IMR-90 (cell line): ENCODE results near the gene GPRC5B. TPM values are rescaled to one million over a fixed set of nuclear protein-coding genes. Genes with fewer than 3 reads are reported as not detected.

Experiments used
- ATAC-seq: fragments of 200-7000 bp; cut with Tn5 transposase; 2 replicates; pipeline ENCODE4 v1.9.1; 2020; ENCODE audit warnings: low read depth, mild to moderate bottlenecking, moderate library complexity
- BruUV-seq: library from RNA; stranded (reverse); fragments of 400-500 nt; replicated peaks from 2 replicates; lab custom pipeline; 2021; lab: Mats Ljungman, UMichigan
- CTCF ChIA-PET: fragments of 300-600 bp; formaldehyde crosslinking; extraction: SDS; loops from one replicate; lab custom pipeline; 2021; ENCODE audit warnings: antibody characterized with exemption; lab: Yijun Ruan, JAX
- POLR2A ChIA-PET: fragments of 300-600 bp; sonication (Branson Sonifier 250); formaldehyde crosslinking; loops from one replicate; lab custom pipeline; 2022; ENCODE audit warnings: antibody characterized with exemption; ENCODE audit not compliant: unreplicated experiment; lab: Charles Lee
- DNase-seq: peaks from one replicate; pipeline ENCODE4 v3.0.0; 2013
- H2AFZ ChIP-seq: replicated peaks from 2 replicates; pipeline ENCODE3; 2013; ENCODE audit warnings: low read length, mild to moderate bottlenecking; ENCODE audit not compliant: poor library complexity
- H2AK5ac ChIP-seq: 2 replicates; pipeline ENCODE4 v1.6.1; 2013; ENCODE audit warnings: low read depth, low read length, inconsistent platforms
- H2AK9ac ChIP-seq: replicated peaks from 2 replicates; pipeline ENCODE3; 2013; ENCODE audit warnings: mild to moderate bottlenecking, low read depth, low read length, moderate library complexity; ENCODE audit not compliant: poor library complexity
- H2BK120ac ChIP-seq: 2 replicates; pipeline ENCODE4 v1.6.1; 2013; ENCODE audit warnings: low read depth, low read length, inconsistent platforms
- H2BK15ac ChIP-seq: 3 replicates; pipeline ENCODE4 v1.6.1; 2013; ENCODE audit warnings: low read depth, low read length, inconsistent platforms
- H2BK20ac ChIP-seq: 2 replicates; pipeline ENCODE4 v1.6.1; 2013; ENCODE audit warnings: low read depth, mild to moderate bottlenecking, inconsistent platforms, low read length, moderate library complexity
- H2BK5ac ChIP-seq: 2 replicates; pipeline ENCODE4 v1.6.1; 2013; ENCODE audit warnings: mild to moderate bottlenecking, low read depth, low read length, inconsistent platforms; ENCODE audit not compliant: poor library complexity, severe bottlenecking
- H3K14ac ChIP-seq: replicated peaks from 2 replicates; pipeline ENCODE4 v1.6.1; 2013; ENCODE audit warnings: low read depth, low read length, inconsistent platforms
- H3K18ac ChIP-seq: 2 replicates; pipeline ENCODE4 v1.6.1; 2013; ENCODE audit warnings: low read depth, low read length, control low read depth
- H3K23ac ChIP-seq: 2 replicates; pipeline ENCODE4 v1.6.1; 2013; ENCODE audit warnings: low read depth, low read length, inconsistent platforms
- H3K27ac ChIP-seq: 2 replicates; pipeline ENCODE4 v1.5.1; 2013; ENCODE audit warnings: mild to moderate bottlenecking, control low read depth, low read length; ENCODE audit not compliant: insufficient read depth
- H3K27me3 ChIP-seq: 2 replicates; pipeline ENCODE4 v1.6.1; 2013; ENCODE audit warnings: low read length; ENCODE audit not compliant: control insufficient read depth, insufficient read depth
- H3K36me3 ChIP-seq: 2 replicates; pipeline ENCODE4 v1.6.1; 2013; ENCODE audit warnings: low read length, mixed read lengths; ENCODE audit not compliant: control insufficient read depth, insufficient read depth
- H3K4ac ChIP-seq: 2 replicates; pipeline ENCODE4 v1.6.1; 2013; ENCODE audit warnings: low read depth, low read length, inconsistent platforms
- H3K4me1 ChIP-seq: 2 replicates; pipeline ENCODE4 v1.6.1; 2013; ENCODE audit warnings: low read length, mixed read lengths; ENCODE audit not compliant: control insufficient read depth, insufficient read depth
- H3K4me2 ChIP-seq: 2 replicates; pipeline ENCODE4 v1.6.1; 2013; ENCODE audit warnings: low read depth, mild to moderate bottlenecking, control low read depth, low read length, moderate library complexity
- H3K4me3 ChIP-seq: 2 replicates; pipeline ENCODE4 v1.5.1; 2013; ENCODE audit warnings: low read depth, mild to moderate bottlenecking, control low read depth, low read length, moderate library complexity; ENCODE audit not compliant: insufficient read depth
- H3K56ac ChIP-seq: 2 replicates; pipeline ENCODE4 v1.6.1; 2013; ENCODE audit warnings: low read length, inconsistent platforms; ENCODE audit not compliant: insufficient read depth; ENCODE audit errors: extremely low read depth
- H3K79me1 ChIP-seq, 2 experiments: 2 replicates each; pipeline ENCODE4 v1.6.1; 2013; ENCODE audit warnings: low read length in 2 of 2, inconsistent platforms in 1 of 2, low read depth in 1 of 2
- H3K9ac ChIP-seq: 2 replicates; pipeline ENCODE4 v1.6.1; 2013; ENCODE audit warnings: low read depth, low read length, control low read depth
- H3K9me1 ChIP-seq: 2 replicates; pipeline ENCODE4 v1.6.1; 2013; ENCODE audit warnings: low read length, inconsistent platforms; ENCODE audit not compliant: insufficient read depth
- H3K9me3 ChIP-seq: 2 replicates; pipeline ENCODE4 v1.6.1; 2013; ENCODE audit warnings: low read length; ENCODE audit not compliant: control insufficient read depth, insufficient read depth
- H4K20me1 ChIP-seq: 2 replicates; pipeline ENCODE4 v1.6.1; 2013; ENCODE audit warnings: low read length, inconsistent platforms; ENCODE audit not compliant: insufficient read depth
- H4K5ac ChIP-seq: 2 replicates; pipeline ENCODE4 v1.6.1; 2013; ENCODE audit warnings: mild to moderate bottlenecking, low read depth, low read length, control low read depth
- H4K8ac ChIP-seq, 2 experiments: 2 replicates each; pipeline ENCODE4 v1.6.1; 2013; ENCODE audit warnings: low read depth in 2 of 2, low read length in 2 of 2, control low read depth in 1 of 2, inconsistent platforms in 1 of 2
- H4K91ac ChIP-seq: 2 replicates; pipeline ENCODE4 v1.6.1; 2013; ENCODE audit warnings: low read depth, low read length, inconsistent platforms; ENCODE audit not compliant: insufficient read depth
- CEBPB ChIP-seq: IDR thresholded peaks from 2 replicates; pipeline ENCODE4 v1.6.1; 2012; ENCODE audit warnings: low read depth, low read length, improper control_type of control experiment
- RFX5 ChIP-seq: IDR thresholded peaks from 2 replicates; pipeline ENCODE4 v1.8.0; 2012; ENCODE audit warnings: low read depth, mild to moderate bottlenecking, low read length, moderate library complexity
- WGBS, 2 experiments: methylation state at CpG; one replicate each; pipeline versions ENCODE4 v1.1.5 to v1.1.7; 2013; ENCODE audit warnings: missing lambda C conversion rate in 2 of 2; ENCODE audit not compliant: insufficient read length in 1 of 2; ENCODE audit errors: extremely low coverage in 2 of 2; 5-methylcytosine and 5-hydroxymethylcytosine counted together
- dilution Hi-C: fragments of 300-500 bp; cut with HindIII; formaldehyde crosslinking; loops from one replicate; pipeline ENCODE4 v1.14.3; 2018; ENCODE audit warnings: low sequenced_read_pairs; ENCODE audit not compliant: unreplicated experiment
- in situ Hi-C: fragments of 300-500 bp; cut with MboI; formaldehyde crosslinking; loops from 3 replicates; pipeline ENCODE4 v1.14.3; 2019; ENCODE audit warnings: low sequenced_read_pairs, inconsistent platforms, mixed read lengths
- intact Hi-C: fragments of 100-400 bp; cut with micrococcal nuclease; formaldehyde crosslinking; loops from 2 replicates; pipeline ENCODE4 v1.10.0; 2022
- polyA plus RNA-seq, 3 experiments: library from polyadenylated mRNA; depleted of rRNA; stranded (reverse); fragments of >200 nt; gene quantifications; 2 replicates each; pipeline ENCODE4 v1.2.3, GENCODE V29; 2012; ENCODE audit warnings: low replicate concordance in 1 of 3
- total RNA-seq: library from RNA; depleted of rRNA; stranded (reverse); fragments of >200 nt; gene quantifications from 2 replicates; pipeline ENCODE4 v1.2.3, GENCODE V29; 2012

Gene GPRC5B
- total and polyA plus RNA-seq, 2 of the 4 experiments (the other 2 are of a cell fraction) = 2.5 to 8.5 TPM

GRCh38 chr16:19879241-19879792 lies 5.3 kb downstream of the GPRC5B start:
- Histone ChIP-seq H2AK5ac (no peak overlapping the region), H3K36me3 (no peaks in the 10 kb centered on the region), H3K79me1 (peaks cover 0 to 8% of the 10 kb centered on the region in 2 experiments; a peak in 1 of 4 replicates), H3K18ac (no peak overlapping the region), H3K4me1 (peaks cover 2% of the 10 kb centered on the region; the same call in 1 of the 2 replicates), H3K4ac (no peak overlapping the region), H3K4me3 (no peak overlapping the region), H4K5ac (no peak overlapping the region), H3K9me1 (peaks cover 3% of the 10 kb centered on the region), H2BK5ac (no peak overlapping the region), H4K8ac (no peak overlapping the region), H3K9me3 (no peaks in the 10 kb centered on the region), H2AFZ (no peak overlapping the region), H2BK120ac (no peak overlapping the region), H3K56ac (no peak overlapping the region), H4K20me1 (no peaks in the 10 kb centered on the region), H3K14ac (no peak overlapping the region), H3K27ac (no peak overlapping the region), H3K27me3 (peaks cover 7% of the 10 kb centered on the region), H2BK20ac (no peak overlapping the region), H4K91ac (no peak overlapping the region), H2AK9ac (no peak overlapping the region), H2BK15ac (no peak overlapping the region), H3K23ac (no peak overlapping the region), H3K4me2 (no peak overlapping the region), H3K9ac (no peak overlapping the region)
- ChIA-PET POLR2A (no interaction called here), CTCF (no interaction called here)
- no TSS peak for BruUV-seq
- no peak for TF ChIP-seq CEBPB
- TF ChIP-seq RFX5 = no peak
- in situ Hi-C loops (loop anchor here (25.0 kb wide), 1 partner anchor 767 kb away; the partner anchor contains the start of gene ITPRIPL2), dilution Hi-C loops (loop anchor here (25.0 kb wide), 1 partner anchor 267 kb away; no protein-coding TSS in a partner anchor), intact Hi-C loops (no loop called here)
- no peak for ATAC-seq
- DNase-seq = peak; percentile 68
- WGBS, 2 experiments = no CpG with 5 or more reads among the region's 13 CpGs
